GM10847 (cell line): ENCODE results near the gene ZDHHC18.

Experiments used
- POLR2A ChIP-seq: IDR thresholded peaks from 2 replicates; pipeline ENCODE4 v1.6.1; 2011; ENCODE audit not compliant: insufficient read length; ENCODE audit errors: extremely low read depth

The ZDHHC18 gene

GRCh38 chr1:26826261-26827105 lies at the start of gene ZDHHC18:
Gene ZDHHC18, plus strand, starts transcription at chr1:26826688. Its CDS starts 117 bp downstream, at chr1:26826805.
- peak; percentile 75 for TF ChIP-seq POLR2A

GRCh38 chr1:26779098-26779668 lies 47.3 kb upstream of the ZDHHC18 start:
- no peak for TF ChIP-seq POLR2A

- TF ChIP-seq POLR2A: no peak
These were observed 46.0 kb upstream of the ZDHHC18 start for GRCh38 chr1:26780344-26780957.

GRCh38 chr1:26781206-26781825 lies 45.2 kb upstream of the ZDHHC18 start:
- TF ChIP-seq POLR2A: no peak

GRCh38 chr1:26782521-26783212 lies 43.8 kb upstream of the ZDHHC18 start:
- no peak for TF ChIP-seq POLR2A

- TF ChIP-seq POLR2A: no peak
These were observed 42.9 kb upstream of the ZDHHC18 start for GRCh38 chr1:26783646-26784022.

- TF ChIP-seq POLR2A: no peak
These were observed 42.2 kb upstream of the ZDHHC18 start for GRCh38 chr1:26784023-26784871.

GRCh38 chr1:26784886-26785285 lies 41.6 kb upstream of the ZDHHC18 start:
- TF ChIP-seq POLR2A: no peak

- no peak for TF ChIP-seq POLR2A
These were observed 40.7 kb upstream of the ZDHHC18 start for GRCh38 chr1:26785611-26786436.

GRCh38 chr1:26786437-26787380 lies 39.8 kb upstream of the ZDHHC18 start:
- no peak for TF ChIP-seq POLR2A

- no peak for TF ChIP-seq POLR2A
These were observed 39.1 kb upstream of the ZDHHC18 start for GRCh38 chr1:26787381-26787705.

GRCh38 chr1:26787706-26788514 lies 38.6 kb upstream of the ZDHHC18 start, which contains the start of gene PIGV:
Gene PIGV, plus strand, starts transcription at chr1:26787950. Its CDS starts 2,866 bp downstream, at chr1:26790816.
- TF ChIP-seq POLR2A: peak; percentile 70
